Measurements from ENCODE around the gene C17orf113.
A peak's percentile ranks its signal among the peaks of the same experiment; 100 is the strongest.

Gene C17orf113

DNA sequence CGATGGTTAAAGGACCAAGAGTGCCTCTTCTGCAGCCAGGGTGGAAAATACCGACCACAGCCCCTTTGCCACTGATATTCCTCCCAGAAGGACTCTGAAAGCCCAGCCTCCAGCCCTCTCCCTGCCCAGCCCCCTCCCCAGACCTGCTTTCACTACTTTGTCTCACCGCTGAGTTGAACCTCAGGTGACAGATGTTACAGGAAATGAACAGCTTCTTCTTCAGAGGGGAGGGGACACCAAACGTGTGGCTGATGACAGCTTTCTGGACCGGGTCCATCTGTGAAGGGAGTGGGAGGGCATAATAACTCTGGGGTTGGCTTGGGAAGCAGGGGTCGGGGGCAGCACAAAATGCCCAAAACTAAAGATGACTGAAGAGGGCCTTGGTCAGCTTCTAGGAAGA lies 16.3 kb downstream of the C17orf113 start:
- TF ChIP-seq CTCF (IDR thresholded peaks at IDR 0.05; ENCODE audit: low read depth, low read length): no peak
- H3K4me3 ChIP-seq (replicated peaks in 1 of 2; ENCODE audit: low read depth in 2 of 2, low read length in 2 of 2): no peak overlapping the region

GRCh38 chr17:42031584-42031983 lies 18.8 kb downstream of the C17orf113 start:
- DNase-seq (ENCODE audit: low read depth in 2 of 2): no peak
- no peak for TF ChIP-seq CTCF (IDR thresholded peaks at IDR 0.05; ENCODE audit: low read depth, low read length)
- H3K4me3 ChIP-seq (replicated peaks in 1 of 2; ENCODE audit: low read depth in 2 of 2, low read length in 2 of 2): no peak overlapping the region

More for the DNA sequence above, 16.3 kb downstream of the C17orf113 start:
- no peak for DNase-seq (ENCODE audit: low read depth in 2 of 2)

DNA sequence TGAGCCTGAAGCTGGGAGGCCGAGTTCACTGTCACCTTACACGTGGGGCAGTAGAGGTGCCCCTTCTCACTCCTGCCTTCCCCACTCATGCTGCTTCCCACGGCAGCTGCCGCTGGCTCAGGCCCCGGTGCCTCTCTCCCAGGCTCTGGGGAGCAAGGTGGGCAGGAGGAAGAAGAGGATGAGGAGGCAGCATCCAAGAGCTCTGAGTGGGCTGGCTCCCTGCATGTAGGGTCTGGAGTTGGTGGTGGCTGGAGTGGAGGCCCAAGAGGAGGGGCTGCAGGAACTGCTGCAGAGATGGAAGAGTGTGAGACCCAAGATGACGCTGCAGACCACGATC lies 21.6 kb downstream of the C17orf113 start:
- no peak for DNase-seq (ENCODE audit: low read depth in 2 of 2)
- TF ChIP-seq CTCF (IDR thresholded peaks at IDR 0.05; ENCODE audit: low read depth, low read length): no peak
- no peak overlapping the region for H3K4me3 ChIP-seq (replicated peaks in 1 of 2; ENCODE audit: low read depth in 2 of 2, low read length in 2 of 2)

- no peak overlapping the region for H3K4me3 ChIP-seq (replicated peaks in 1 of 2; ENCODE audit: low read depth in 2 of 2, low read length in 2 of 2)
- TF ChIP-seq CTCF (IDR thresholded peaks at IDR 0.05; ENCODE audit: low read depth, low read length): peak; percentile 42
- DNase-seq (ENCODE audit: low read depth in 2 of 2): peak in 1 of 2 donors; percentile 36
These were observed 22.2 kb downstream of the C17orf113 start for GRCh38 chr17:42027961-42028790.

GRCh38 chr17:42027590-42027889 lies 22.9 kb downstream of the C17orf113 start:
- TF ChIP-seq CTCF (IDR thresholded peaks at IDR 0.05; ENCODE audit: low read depth, low read length): no peak
- no peak overlapping the region for H3K4me3 ChIP-seq (replicated peaks in 1 of 2; ENCODE audit: low read depth in 2 of 2, low read length in 2 of 2)
- no peak for DNase-seq (ENCODE audit: low read depth in 2 of 2)

DNA sequence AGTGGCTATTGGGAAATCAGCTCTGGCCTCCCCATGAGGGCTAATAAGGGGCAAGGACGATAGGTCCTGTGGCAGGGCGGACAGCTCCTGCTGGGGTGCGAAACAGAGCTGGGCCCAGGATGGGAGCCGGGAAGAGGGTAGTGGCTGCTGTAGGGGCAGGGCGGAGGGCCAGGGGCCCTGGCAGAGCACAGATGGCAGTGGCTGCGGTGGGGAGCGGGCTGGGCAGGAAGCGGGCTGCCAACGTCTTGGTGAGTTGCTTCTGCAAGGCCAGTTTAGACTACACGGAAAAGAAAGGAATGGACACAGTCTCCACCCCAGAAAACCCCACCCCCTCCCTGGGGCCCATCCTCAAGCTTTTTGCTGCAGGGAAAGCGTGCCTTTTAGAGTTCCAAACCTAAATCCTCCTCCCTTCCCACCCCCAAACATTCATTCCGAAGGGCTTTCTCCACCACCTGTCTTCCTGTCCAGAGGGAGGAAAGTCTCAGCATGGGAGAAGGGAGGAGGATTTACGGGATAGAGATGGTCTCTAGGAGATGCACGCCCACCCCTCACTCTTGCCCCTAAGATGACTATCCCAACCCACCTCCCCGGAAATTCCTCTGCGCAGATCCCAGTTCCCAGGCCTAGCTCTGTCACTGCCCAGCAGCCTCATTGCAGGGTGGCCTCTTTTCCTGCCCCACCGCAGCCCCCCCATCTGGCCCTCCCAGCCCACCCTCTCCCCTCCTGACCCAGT lies 23.4 kb downstream of the C17orf113 start:
- no peak overlapping the region for H3K4me3 ChIP-seq (replicated peaks in 1 of 2; ENCODE audit: low read depth in 2 of 2, low read length in 2 of 2)
- no peak for DNase-seq (ENCODE audit: low read depth in 2 of 2)
- no peak for TF ChIP-seq CTCF (IDR thresholded peaks at IDR 0.05; ENCODE audit: low read depth, low read length)
